Pancreas (tissue), 10 donors: ENCODE results near the gene PSMG1. TPM values are rescaled to one million over a fixed set of nuclear protein-coding genes. Genes with fewer than 3 reads are reported as not detected.
"Not testable (repeated sequence)": the region's sequence is repeated elsewhere in the genome, so short reads cannot be mapped to it uniquely, and the experiment has no call there.

Experiments used
- ATAC-seq, 4 donors: fragments of 200-7000 bp; cut with Tn5 transposase; one replicate each; pipeline versions ENCODE4 v1.8.0 to v1.9.1; 2020; ENCODE audit warnings: mild to moderate bottlenecking in 4 of 4, moderate library complexity in 4 of 4
- DNase-seq, 6 donors: peaks; one replicate each; pipeline ENCODE4 v3.0.0-alpha.2; 2020
- FAIRE-seq: peaks from 2 replicates; lab custom pipeline; 2012; peaks lifted over from hg19 to GRCh38; lab: Jason Lieb, UNC
- H3K27ac ChIP-seq, 4 donors: fragments of 200-600 bp; sonication (generic); 1 replicate in 3 of 4; 2 replicates in 1 of 4; pipeline versions ENCODE4 v1.5.0 to v1.8.0; 2020
- H3K27me3 ChIP-seq, 4 donors: fragments of 200-600 bp; one replicate each; pipeline ENCODE4 v1.8.0; 2021
- H3K36me3 ChIP-seq, 3 donors: fragments of 200-600 bp; sonication (generic) in 1 of 3; one replicate each; pipeline versions ENCODE4 v1.5.0 to v1.8.0; 2020 to 2021
- H3K4me1 ChIP-seq, 3 donors: fragments of 200-600 bp; one replicate each; pipeline ENCODE4 v1.8.0; 2021
- H3K4me3 ChIP-seq, 4 donors: fragments of 200-600 bp; sonication (generic) in 2 of 4; one replicate each; pipeline versions ENCODE4 v1.5.0 to v1.8.0; 2020 to 2021
- H3K9me3 ChIP-seq, 4 donors: fragments of 200-600 bp; one replicate each; pipeline ENCODE4 v1.8.0; 2021
- CTCF ChIP-seq, 4 donors: fragments of 200-600 bp; sonication (generic) in 3 of 4; IDR thresholded peaks; one replicate each; pipeline versions ENCODE4 v1.5.0 to v1.8.0; 2021; ENCODE audit warnings: antibody characterized with exemption in 4 of 4
- WGBS, 2 donors: extraction: QIAGEN DNeasy Blood & Tissue Kit; methylation state at CpG; one replicate each; pipeline ENCODE4 v1.1.7; 2013; 5-methylcytosine and 5-hydroxymethylcytosine counted together
- intact Hi-C, 3 donors: fragments of 100-400 bp; cut with DNase I; formaldehyde crosslinking; loops; one replicate each; pipeline versions ENCODE4 v1.11.1 to v1.14.2; 2022
- polyA plus RNA-seq, 2 donors: library from polyadenylated mRNA; stranded (reverse); fragments of 200-250 nt; gene quantifications; one replicate each; pipeline ENCODE4 v1.2.3, GENCODE V29; 2013
- total RNA-seq, 6 donors: library from RNA; stranded (reverse); fragmentation: NEBNext Ultra II Directional in 4 of 6; extraction: Animal tissue kit (Norgen Biotek cat#: 25700) in 4 of 6; gene quantifications; one replicate each; pipeline versions ENCODE4 v1.2.1 to v1.2.4, GENCODE V29; 2021 to 2023
- donor health status: healthy with polysubstance abuse.
- donor health status: DM: no; HTN: no; CAD: no; lungs with moderate emphysema.
- donor health status: DM: no; HTN: no; CAD: no.
- donor health status: control.
- donor health status: control.
- donor health status: Bipolar disorder and iron deficiency.
- donor health status: DM: yes; HTN: yes; CAD: no.
- donor health status: DM: no; HTN: no; CAD: no.
- donor health status: DM: no; HTN: no; CAD: no.
- donor health status: DM: yes; HTN: yes; CAD: no.

The PSMG1 gene
- total and polyA plus RNA-seq, 8 donors: 12.4 to 35.0 (median 18.1) TPM

- DNase-seq (no peak), ATAC-seq (peak in 1 of 4 donors; percentile 33), FAIRE-seq (no peak)
- intact Hi-C loops: loop anchor here in 2 of 3 donors (5.0 to 10.0 kb wide), 3 partner anchors 400 to 633 kb away; no protein-coding TSS in a partner anchor
- Histone ChIP-seq H3K4me1 (peaks cover 0 to 2% (median 0%) of the 10 kb centered on the region in 3 donors), H3K4me3 (no peak overlapping the region), H3K27me3 (no peaks in the 10 kb centered on the region), H3K27ac (no peak overlapping the region), H3K36me3 (no peaks in the 10 kb centered on the region), H3K9me3 (no peaks in the 10 kb centered on the region)
- WGBS, 2 donors: 64 to 70% methylated on average over 14 of the region's 14 CpGs
- no peak for TF ChIP-seq CTCF (IDR thresholded peaks at IDR 0.05)
Observed at GRCh38 chr21:39137248-39138178, 45.7 kb downstream of the PSMG1 start.

DNA sequence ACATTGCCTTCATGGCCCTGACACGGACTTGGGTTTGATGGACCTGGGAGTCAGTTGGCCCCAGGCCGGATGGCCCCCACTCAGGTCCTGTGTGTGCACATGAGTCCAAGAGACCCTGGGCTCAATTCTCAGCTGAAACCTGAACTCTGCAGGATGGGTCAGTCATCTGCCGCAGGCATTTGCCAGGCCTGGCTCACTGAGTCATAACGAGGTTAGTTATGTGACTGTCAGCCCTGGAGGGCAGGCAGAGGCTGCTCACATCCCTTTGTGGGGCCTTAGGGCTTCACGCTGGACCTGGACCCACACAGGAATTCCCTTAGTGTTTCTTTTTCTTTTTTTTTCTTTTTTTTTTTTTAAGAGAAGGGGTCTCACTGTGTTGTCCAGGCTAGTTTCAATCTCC, 46.5 kb downstream of the PSMG1 start:
- no peak overlapping the region for H3K27ac ChIP-seq
- no peaks in the 10 kb centered on the region for H3K9me3 ChIP-seq
- 74 to 80% methylated on average over 5 of the region's 5 CpGs for WGBS, 2 donors
- no peaks in the 10 kb centered on the region for H3K27me3 ChIP-seq
- peaks cover 0 to 2% (median 0%) of the 10 kb centered on the region in 3 donors for H3K4me1 ChIP-seq
- no peaks in the 10 kb centered on the region for H3K36me3 ChIP-seq
- intact Hi-C loops: loop anchor here in 2 of 3 donors (5.0 to 10.0 kb wide), 3 partner anchors 399 to 632 kb away; no protein-coding TSS in a partner anchor
- FAIRE-seq (no peak), ATAC-seq (no peak), DNase-seq (no peak)
- no peak for TF ChIP-seq CTCF (IDR thresholded peaks at IDR 0.05)
- no peak overlapping the region for H3K4me3 ChIP-seq

- H3K4me1 ChIP-seq, H3K27me3 ChIP-seq, FAIRE-seq, H3K4me3 ChIP-seq, H3K9me3 ChIP-seq, H3K27ac ChIP-seq, H3K36me3 ChIP-seq, DNase-seq: not testable (repeated sequence)
- intact Hi-C loops: loop anchor here in 2 of 3 donors (5.0 to 10.0 kb wide), 3 partner anchors 399 to 631 kb away; no protein-coding TSS in a partner anchor
- WGBS, 2 donors: 54 to 71% methylated on average over 7 to 8 of the region's 8 CpGs
- ATAC-seq: peak in 2 of 4 donors; percentile 40 to 44
Observed at GRCh38 chr21:39136138-39136537, 47.1 kb downstream of the PSMG1 start.

- Histone ChIP-seq H3K36me3 (no peaks in the 10 kb centered on the region), H3K27ac (no peak overlapping the region), H3K4me3 (no peak overlapping the region), H3K4me1 (peaks cover 0 to 2% (median 0%) of the 10 kb centered on the region in 3 donors), H3K27me3 (peaks cover 0 to 2% (median 0%) of the 10 kb centered on the region in 4 donors), H3K9me3 (no peaks in the 10 kb centered on the region)
- ATAC-seq (no peak), FAIRE-seq (no peak), DNase-seq (no peak)
- no peak for TF ChIP-seq CTCF (IDR thresholded peaks at IDR 0.05)
- intact Hi-C loops: loop anchor here in 1 of 3 donors (10.0 kb wide), 1 partner anchor 630 kb away; no protein-coding TSS in a partner anchor
- 74 to 80% methylated on average over 15 of the region's 15 CpGs for WGBS, 2 donors
Observed at GRCh38 chr21:39134288-39134810, 48.9 kb downstream of the PSMG1 start.

DNA sequence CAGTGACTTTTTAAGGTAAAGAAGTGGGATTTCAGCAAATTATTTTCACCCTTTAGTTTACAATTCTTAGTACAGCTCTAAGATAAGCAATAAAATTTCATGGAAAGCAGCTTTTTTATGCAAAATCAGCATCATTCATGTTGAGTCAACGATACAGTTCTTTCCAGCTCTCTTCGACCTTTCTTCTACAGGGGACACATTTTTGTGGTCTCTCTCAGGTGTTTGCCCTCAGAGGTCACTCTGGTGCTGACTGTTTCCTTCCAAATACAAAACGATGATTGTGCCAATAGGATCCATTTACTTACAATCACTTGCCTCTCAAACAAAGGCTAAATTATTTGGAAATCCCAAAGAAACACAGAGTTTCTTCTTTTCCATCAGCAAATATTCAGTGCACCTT, 51.0 kb downstream of the PSMG1 start:
- FAIRE-seq (no peak), ATAC-seq (no peak)

More for the DNA sequence above, 51.0 kb downstream of the PSMG1 start:
- DNase-seq: no peak
- TF ChIP-seq CTCF (IDR thresholded peaks at IDR 0.05): no peak
- 37 to 48% methylated on average over 3 of the region's 3 CpGs for WGBS, 2 donors
- H3K36me3 ChIP-seq: no peaks in the 10 kb centered on the region
- H3K4me1 ChIP-seq: no peaks in the 10 kb centered on the region
- no peak overlapping the region for H3K27ac ChIP-seq
- intact Hi-C loops: loop anchor here in 1 of 3 donors (10.0 kb wide), 1 partner anchor 627 kb away; no protein-coding TSS in a partner anchor
- no peaks in the 10 kb centered on the region for H3K9me3 ChIP-seq
- H3K27me3 ChIP-seq: peaks cover 0 to 2% (median 0%) of the 10 kb centered on the region in 4 donors
- H3K4me3 ChIP-seq: no peak overlapping the region
